ENCODE results near the gene SYTL4.

SYTL4 gene

GRCh38 chrX:100687546-100687945, 44.4 kb downstream of the SYTL4 start:
- DNase-seq: no peak

- no peak for DNase-seq
Measured at GRCh38 chrX:100687128-100687527, 44.8 kb downstream of the SYTL4 start.

GRCh38 chrX:100685997-100686305, 46.0 kb downstream of the SYTL4 start:
- DNase-seq: no peak

GRCh38 chrX:100685284-100685996, 46.5 kb downstream of the SYTL4 start:
- DNase-seq: peak; percentile 87

- DNase-seq: no peak
Measured at GRCh38 chrX:100682939-100683338, 49.0 kb downstream of the SYTL4 start.

- DNase-seq: no peak
Measured at GRCh38 chrX:100681599-100681998, 50.3 kb downstream of the SYTL4 start.

GRCh38 chrX:100680756-100681155, 51.2 kb downstream of the SYTL4 start:
- DNase-seq: no peak

- DNase-seq: no peak
Measured at GRCh38 chrX:100677611-100678181, 54.2 kb downstream of the SYTL4 start.

- no peak for DNase-seq
Measured at GRCh38 chrX:100674705-100675104, 57.2 kb downstream of the SYTL4 start.

GRCh38 chrX:100673397-100673953, 58.4 kb downstream of the SYTL4 start:
- no peak for DNase-seq

GRCh38 chrX:100672966-100673365, 59.0 kb downstream of the SYTL4 start:
- no peak for DNase-seq

GRCh38 chrX:100663642-100664041, 68.3 kb downstream of the SYTL4 start:
- no peak for DNase-seq

- no peak for DNase-seq
Measured at GRCh38 chrX:100662796-100663195, 69.1 kb downstream of the SYTL4 start.

GRCh38 chrX:100662170-100662569, 69.8 kb downstream of the SYTL4 start:
- no peak for DNase-seq

GRCh38 chrX:100659431-100660137, 72.3 kb downstream of the SYTL4 start:
- peak; percentile 40 for DNase-seq

- peak; percentile 28 for DNase-seq
Measured at GRCh38 chrX:100658941-100659381, 73.0 kb downstream of the SYTL4 start.

- DNase-seq: peak; percentile 49
Measured at GRCh38 chrX:100654261-100654660, 77.7 kb downstream of the SYTL4 start.

GRCh38 chrX:100652266-100652665, 79.7 kb downstream of the SYTL4 start:
- no peak for DNase-seq

GRCh38 chrX:100650841-100651240, 81.1 kb downstream of the SYTL4 start:
- DNase-seq: no peak

GRCh38 chrX:100649550-100650356, 82.2 kb downstream of the SYTL4 start:
- no peak for DNase-seq

GRCh38 chrX:100648458-100649417, 83.2 kb downstream of the SYTL4 start:
- DNase-seq: no peak

- no peak for DNase-seq
Measured at GRCh38 chrX:100647739-100648138, 84.2 kb downstream of the SYTL4 start.
